Suppressor macrophage treated with lipopolysaccharide for 1 hour (primary cell): ENCODE results near the gene CD300A.
A peak's percentile ranks its signal among the peaks of the same experiment; 100 is the strongest.

Source experiments
- DNase-seq, 3 donors: peaks; one replicate each; pipeline ENCODE4 v3.0.0-alpha.2; 2020 to 2022

Gene CD300A

GRCh38 chr17:74522381-74523105, 56.1 kb downstream of the CD300A start:
- DNase-seq, result no peak

GRCh38 chr17:74523308-74523707, 56.9 kb downstream of the CD300A start:
- DNase-seq, result no peak

GRCh38 chr17:74524653-74525464, 58.4 kb downstream of the CD300A start:
- peak; percentile 74 to 81 (median 75) for DNase-seq

GRCh38 chr17:74525465-74525725, 59.0 kb downstream of the CD300A start:
- DNase-seq, result no peak

- no peak for DNase-seq
Measured at GRCh38 chr17:74525781-74526288, 59.4 kb downstream of the CD300A start.

GRCh38 chr17:74526681-74527080, 60.2 kb downstream of the CD300A start:
- no peak for DNase-seq

- DNase-seq, result no peak
Measured at GRCh38 chr17:74527081-74527480, 60.6 kb downstream of the CD300A start.

DNA sequence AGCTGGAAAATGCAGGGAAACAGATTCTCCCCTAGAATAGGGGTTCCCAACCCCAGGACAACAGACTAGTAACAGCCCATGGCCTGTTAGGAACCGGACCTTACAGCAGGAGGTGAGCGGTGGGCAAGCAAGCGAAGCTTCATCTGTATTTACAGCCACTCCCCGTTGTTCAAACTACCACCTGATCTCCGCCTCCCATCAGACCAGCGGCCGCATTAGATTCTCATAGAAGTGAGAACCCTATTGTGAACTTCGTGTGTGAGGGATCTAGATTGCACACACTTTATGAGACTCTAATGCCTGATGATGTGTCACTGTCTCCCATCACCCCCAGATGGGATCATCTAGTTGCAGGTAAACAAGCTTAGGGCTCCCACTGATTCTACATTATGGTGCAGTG, 61.3 kb downstream of the CD300A start:
- DNase-seq, result no peak

- peak; percentile 93 to 99 (median 98) for DNase-seq
Measured at GRCh38 chr17:74528491-74529199, 62.2 kb downstream of the CD300A start.

DNA sequence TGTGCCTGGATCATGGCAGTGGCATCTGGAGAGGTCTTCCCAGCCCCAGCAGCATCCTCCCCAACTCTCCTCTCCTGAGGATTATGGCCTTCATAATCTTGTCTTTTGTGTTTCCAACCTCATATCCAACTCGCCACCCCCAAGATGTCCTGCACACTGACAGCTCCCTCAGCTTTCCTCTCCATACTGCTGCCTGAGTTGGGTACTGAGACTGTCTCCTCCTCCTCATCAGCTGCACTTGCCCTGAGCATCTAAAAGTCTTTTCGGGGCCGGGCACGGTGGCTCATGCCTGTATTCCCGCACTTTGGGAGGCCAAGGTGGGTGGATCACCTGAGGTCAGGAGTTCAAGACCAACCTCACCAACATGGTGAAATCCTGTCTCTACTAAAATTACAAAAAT, 62.8 kb downstream of the CD300A start:
- DNase-seq, result no peak

DNA sequence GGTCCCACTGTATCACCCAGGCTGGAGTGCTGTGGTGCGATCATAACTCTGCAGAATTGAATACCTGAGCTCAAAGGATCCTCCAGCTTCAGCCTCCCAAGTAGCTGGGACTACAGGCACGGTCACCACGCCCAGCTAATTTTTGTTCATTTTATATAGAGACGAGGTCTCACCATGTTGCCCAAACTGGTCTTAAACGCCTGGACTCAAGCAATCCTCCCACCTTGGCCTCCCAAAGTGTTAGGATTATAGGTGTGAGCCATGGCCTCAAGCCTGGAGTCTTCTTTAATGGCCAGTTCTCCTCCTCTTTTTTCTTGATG, 64.4 kb downstream of the CD300A start:
- no peak for DNase-seq

GRCh38 chr17:74531231-74531761, 64.9 kb downstream of the CD300A start, which contains the start of gene CD300LB:
TSS of gene CD300LB (minus strand) at chr17:74531475. CDS start at chr17:74531350, 125 bp downstream.
- peak; percentile 51 to 73 (median 71) for DNase-seq

DNA sequence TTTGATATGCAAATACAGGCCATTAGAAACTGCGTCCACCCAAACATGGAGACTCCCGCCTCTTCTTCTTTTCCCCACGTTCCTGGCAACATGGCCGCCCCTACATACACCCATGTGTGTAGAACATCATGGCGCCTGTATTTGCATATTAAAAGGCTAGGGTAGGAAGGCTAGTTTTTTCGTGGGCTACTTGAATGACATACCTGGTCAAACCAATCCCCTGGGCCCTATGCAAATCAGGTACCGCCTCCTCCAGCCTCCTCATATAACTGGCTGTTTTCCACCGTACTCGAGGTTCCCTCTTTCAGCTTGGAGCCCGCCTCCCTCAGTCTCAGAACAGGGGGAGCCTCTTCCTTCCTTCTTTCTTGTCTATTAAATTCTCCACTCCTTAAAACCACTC, 65.7 kb downstream of the CD300A start:
- peak; percentile 93 to 97 (median 96) for DNase-seq
